Upper lobe of left lung (tissue), 6 donors: ENCODE measurements around the gene PDE6A. TPM values are rescaled to one million over a fixed set of nuclear protein-coding genes. Genes with fewer than 3 reads are reported as not detected.

Experiments
- ATAC-seq, 2 donors: fragments of 200-7000 bp; cut with Tn5 transposase; one replicate each; pipeline ENCODE4 v1.9.1; 2022; ENCODE audit warnings: mild to moderate bottlenecking in 2 of 2, moderate library complexity in 2 of 2; ENCODE audit not compliant: low FRiP score in 2 of 2
- DNase-seq, 2 donors: peaks; one replicate each; pipeline ENCODE4 v3.0.0-alpha.2; 2019 to 2020
- H3K27ac ChIP-seq, 4 donors: fragments of 200-600 bp; sonication (generic); one replicate each; pipeline ENCODE4 v1.5.1; 2016 to 2019
- H3K27me3 ChIP-seq, 4 donors: fragments of 200-600 bp; sonication (generic); one replicate each; pipeline ENCODE4 v1.5.1; 2017 to 2019
- H3K36me3 ChIP-seq, 4 donors: fragments of 200-600 bp; sonication (generic); one replicate each; pipeline ENCODE4 v1.5.1; 2016 to 2019
- H3K4me1 ChIP-seq, 4 donors: fragments of 200-600 bp; sonication (generic); one replicate each; pipeline ENCODE4 v1.5.1; 2018 to 2019
- H3K4me3 ChIP-seq, 4 donors: fragments of 200-600 bp; sonication (generic); one replicate each; pipeline ENCODE4 v1.5.1; 2017 to 2019; ENCODE audit warnings: mild to moderate bottlenecking in 2 of 4, moderate library complexity in 1 of 4
- H3K9me3 ChIP-seq, 4 donors: fragments of 200-600 bp; sonication (generic); one replicate each; pipeline ENCODE4 v1.5.1; 2018 to 2019
- CTCF ChIP-seq, 6 experiments: fragments of 450-650 bp in 4 of 6; fragments of 200-600 bp in 2 of 6; sonication (generic) in 2 of 6; IDR thresholded peaks; one replicate each; pipeline ENCODE4 v1.5.1; 2016 to 2019; ENCODE audit warnings: antibody characterized with exemption in 6 of 6
- EP300 ChIP-seq, 4 donors: sonication (generic); formaldehyde crosslinking; IDR thresholded peaks; one replicate each; pipeline ENCODE4 v1.5.1; 2017; ENCODE audit warnings: antibody characterized with exemption in 4 of 4, control low read depth in 2 of 4
- POLR2A ChIP-seq, 4 donors: fragments of 450-650 bp; IDR thresholded peaks; one replicate each; pipeline ENCODE4 v1.5.1; 2016 to 2017; ENCODE audit warnings: antibody characterized with exemption in 4 of 4, mild to moderate bottlenecking in 2 of 4
- POLR2AphosphoS5 ChIP-seq, 2 donors: sonication (generic); formaldehyde crosslinking; IDR thresholded peaks; one replicate each; pipeline ENCODE4 v1.5.1; 2017; ENCODE audit warnings: antibody characterized with exemption in 2 of 2
- WGBS, 2 donors: methylation state at CpG; one replicate each; pipeline ENCODE4 v1.1.5; 2017 to 2018; 5-methylcytosine and 5-hydroxymethylcytosine counted together
- total RNA-seq, 6 donors: library from RNA; depleted of rRNA in 4 of 6; stranded (reverse); fragments of >200 nt in 4 of 6; gene quantifications; one replicate each; pipeline versions ENCODE4 v1.1.0 to v1.2.1, GENCODE V29; 2016 to 2021
- donor health status: DM: no; HTN: no; CAD: no; lungs with moderate emphysema.
- donor health status: DM: no; HTN: yes; CAD: no; lungs with severe emphysema.

PDE6A gene
- total RNA-seq, 6 donors from 2014 or later = not detected

- H3K4me1 ChIP-seq = peaks cover 0 to 5% (median 0%) of the 10 kb centered on the region in 4 donors
- H3K27ac ChIP-seq = no peak overlapping the region
- TF ChIP-seq CTCF (IDR thresholded peaks at IDR 0.05) (no peak), POLR2AphosphoS5 (IDR thresholded peaks at IDR 0.05) (no peak), POLR2A (IDR thresholded peaks at IDR 0.05) (no peak), EP300 (IDR thresholded peaks at IDR 0.05) (no peak)
- ATAC-seq (no peak), DNase-seq (no peak)
- H3K9me3 ChIP-seq = no peaks in the 10 kb centered on the region
- peak overlapping the region in 1 of 4 donors; percentile 19 for H3K4me3 ChIP-seq
- no peaks in the 10 kb centered on the region for H3K36me3 ChIP-seq
- WGBS, 2 donors = 68 to 73% methylated on average over 7 of the region's 7 CpGs
- no peaks in the 10 kb centered on the region for H3K27me3 ChIP-seq
These were observed 13.6 kb downstream of the PDE6A start for GRCh38 chr5:149930749-149931574.

- H3K9me3 ChIP-seq = no peaks in the 10 kb centered on the region
- no peak for DNase-seq
- H3K27me3 ChIP-seq = no peaks in the 10 kb centered on the region
- H3K4me1 ChIP-seq = peaks cover 0 to 5% (median 0%) of the 10 kb centered on the region in 4 donors
- ATAC-seq = no peak
- TF ChIP-seq POLR2A (IDR thresholded peaks at IDR 0.05) = no peak
- no peak for TF ChIP-seq POLR2AphosphoS5 (IDR thresholded peaks at IDR 0.05)
- no peak for TF ChIP-seq CTCF (IDR thresholded peaks at IDR 0.05)
- no peak for TF ChIP-seq EP300 (IDR thresholded peaks at IDR 0.05)
- H3K4me3 ChIP-seq = peak overlapping the region in 2 of 4 donors; percentile 19 to 26
- H3K36me3 ChIP-seq = no peaks in the 10 kb centered on the region
- H3K27ac ChIP-seq = no peak overlapping the region
- 64 to 65% methylated on average over 6 of the region's 6 CpGs for WGBS, 2 donors
These were observed 14.4 kb downstream of the PDE6A start for GRCh38 chr5:149930043-149930748.

- DNase-seq (no peak), ATAC-seq (no peak)
- 83 to 86% methylated on average over 5 of the region's 5 CpGs for WGBS, 2 donors
- TF ChIP-seq POLR2A (IDR thresholded peaks at IDR 0.05) = no peak
- TF ChIP-seq POLR2AphosphoS5 (IDR thresholded peaks at IDR 0.05) = no peak
- no peak for TF ChIP-seq CTCF (IDR thresholded peaks at IDR 0.05)
- TF ChIP-seq EP300 (IDR thresholded peaks at IDR 0.05) = no peak
- no peaks in the 10 kb centered on the region for H3K36me3 ChIP-seq
- no peaks in the 10 kb centered on the region for H3K27me3 ChIP-seq
- H3K27ac ChIP-seq = no peak overlapping the region
- H3K4me1 ChIP-seq = no peaks in the 10 kb centered on the region
- H3K9me3 ChIP-seq = no peaks in the 10 kb centered on the region
- no peak overlapping the region for H3K4me3 ChIP-seq
These were observed 20.1 kb downstream of the PDE6A start for GRCh38 chr5:149924486-149924885.

- WGBS, 2 donors = 87 to 89% methylated on average over 4 to 6 of the region's 6 CpGs
- ATAC-seq = no peak
- TF ChIP-seq CTCF (IDR thresholded peaks at IDR 0.05) = no peak
- TF ChIP-seq EP300 (IDR thresholded peaks at IDR 0.05) = no peak
- no peak for TF ChIP-seq POLR2AphosphoS5 (IDR thresholded peaks at IDR 0.05)
- TF ChIP-seq POLR2A (IDR thresholded peaks at IDR 0.05) = no peak
These were observed 21.6 kb downstream of the PDE6A start for GRCh38 chr5:149922950-149923349.

More at GRCh38 chr5:149922950-149923349, 21.6 kb downstream of the PDE6A start:
- Histone ChIP-seq H3K27ac (no peak overlapping the region), H3K36me3 (no peaks in the 10 kb centered on the region), H3K4me1 (no peaks in the 10 kb centered on the region), H3K27me3 (no peaks in the 10 kb centered on the region), H3K9me3 (no peaks in the 10 kb centered on the region), H3K4me3 (no peak overlapping the region)
- no peak for DNase-seq
